GM23338 (cell line): ENCODE measurements around the gene RBL1. TPM values are rescaled to one million over a fixed set of nuclear protein-coding genes. Genes with fewer than 3 reads are reported as not detected.
A peak's percentile ranks its signal among the peaks of the same experiment; 100 is the strongest.

Experiments
- ATAC-seq: fragments of 200-7000 bp; cut with Tn5 transposase; 3 replicates; pipeline ENCODE4 v1.9.1; 2020
- DNase-seq: peaks from one replicate; pipeline ENCODE4 v3.0.0-alpha.2; 2015; ENCODE audit warnings: low spot score
- H2AFZ ChIP-seq: fragments of 200-600 bp; sonication (generic); 2 replicates; pipeline ENCODE4 v1.8.0; 2016; ENCODE audit warnings: antibody characterized with exemption, mild to moderate bottlenecking, moderate library complexity
- H3F3A ChIP-seq: fragments of 200-600 bp; sonication (generic); replicated peaks from 2 replicates; pipeline ENCODE4 v1.8.0; 2017; ENCODE audit warnings: antibody characterized with exemption, mixed run types, low read depth
- H3K27ac ChIP-seq: fragments of 200-600 bp; sonication (generic); 2 replicates; pipeline ENCODE4 v1.6.1; 2016; ENCODE audit warnings: low read depth
- H3K27me3 ChIP-seq: fragments of 200-600 bp; sonication (generic); 2 replicates; pipeline ENCODE4 v1.8.0; 2016; ENCODE audit warnings: mild to moderate bottlenecking, mixed run types, moderate library complexity; ENCODE audit not compliant: insufficient read depth
- H3K36me3 ChIP-seq: fragments of 200-600 bp; sonication (generic); 2 replicates; pipeline ENCODE4 v1.8.0; 2016; ENCODE audit warnings: mild to moderate bottlenecking; ENCODE audit not compliant: insufficient read depth
- H3K4me1 ChIP-seq: fragments of 200-600 bp; sonication (generic); 2 replicates; pipeline ENCODE4 v1.8.0; 2016; ENCODE audit warnings: mild to moderate bottlenecking, moderate library complexity; ENCODE audit not compliant: insufficient read depth
- H3K4me2 ChIP-seq: fragments of 200-600 bp; sonication (generic); 2 replicates; pipeline ENCODE4 v1.7.1; 2017; ENCODE audit warnings: mixed run types
- H3K4me3 ChIP-seq: fragments of 200-600 bp; sonication (generic); 2 replicates; pipeline ENCODE4 v1.6.1; 2016; ENCODE audit warnings: mixed run types
- H3K79me2 ChIP-seq: fragments of 200-600 bp; sonication (generic); replicated peaks from 2 replicates; pipeline ENCODE4 v1.8.0; 2017; ENCODE audit warnings: mild to moderate bottlenecking; ENCODE audit not compliant: insufficient read depth
- H3K9me2 ChIP-seq: fragments of 200-600 bp; sonication (generic); 2 replicates; pipeline ENCODE4 v1.8.0; 2017; ENCODE audit not compliant: insufficient read depth
- H4K20me1 ChIP-seq: fragments of 200-600 bp; sonication (generic); replicated peaks from 2 replicates; pipeline ENCODE4 v1.8.0; 2017; ENCODE audit warnings: mild to moderate bottlenecking; ENCODE audit not compliant: insufficient read depth
- H3K27ac Mint-ChIP-seq: 2 replicates; pipeline ENCODE4 v1.8.0; 2020; ENCODE audit warnings: inconsistent platforms, mild to moderate bottlenecking, moderate library complexity, mixed read lengths
- H3K27me3 Mint-ChIP-seq: 3 replicates; pipeline ENCODE4 v1.8.0; 2022; ENCODE audit warnings: low read depth, mild to moderate bottlenecking, moderate library complexity, mixed read lengths, inconsistent platforms; ENCODE audit not compliant: insufficient read depth, poor library complexity
- H3K36me3 Mint-ChIP-seq: 3 replicates; pipeline ENCODE4 v1.8.0; 2021; ENCODE audit warnings: low read depth, mild to moderate bottlenecking, inconsistent platforms, moderate library complexity, mixed read lengths
- H3K4me1 Mint-ChIP-seq: 3 replicates; pipeline ENCODE4 v1.8.0; 2020; ENCODE audit warnings: mild to moderate bottlenecking, inconsistent platforms, mixed read lengths
- H3K4me3 Mint-ChIP-seq: 3 replicates; pipeline ENCODE4 v1.8.0; 2021; ENCODE audit warnings: moderate library complexity, mild to moderate bottlenecking, inconsistent platforms, mixed read lengths
- H3K9me3 Mint-ChIP-seq: 3 replicates; pipeline ENCODE4 v1.8.0; 2020; ENCODE audit warnings: moderate library complexity, mild to moderate bottlenecking, inconsistent platforms, mixed read lengths
- CREB1 ChIP-seq: fragments of 250-450 bp; sonication (Bioruptor Pico); IDR thresholded peaks from 2 replicates; pipeline ENCODE4 v1.5.0; 2020; ENCODE audit warnings: low read depth, mild to moderate bottlenecking, moderate library complexity
- EZH2 ChIP-seq: fragments of 200-600 bp; sonication (generic); IDR thresholded peaks from one replicate; pipeline ENCODE4 v1.8.0; 2017; ENCODE audit warnings: antibody characterized with exemption, mild to moderate bottlenecking, low read depth; ENCODE audit not compliant: unreplicated experiment
- EZH2phosphoT487 ChIP-seq: fragments of 200-600 bp; sonication (generic); IDR thresholded peaks from one replicate; pipeline ENCODE4 v1.8.1; 2018; ENCODE audit warnings: antibody characterized with exemption; ENCODE audit not compliant: unreplicated experiment
- NANOG ChIP-seq: IDR thresholded peaks from 2 replicates; pipeline ENCODE4 v1.6.1; 2016; ENCODE audit warnings: antibody characterized with exemption, borderline replicate concordance
- POLR2AphosphoS5 ChIP-seq: IDR thresholded peaks from 2 replicates; pipeline ENCODE4 v1.6.1; 2016; ENCODE audit warnings: antibody characterized with exemption, low read depth
- STAT1 ChIP-seq: IDR thresholded peaks from one replicate; pipeline ENCODE4 v1.6.1; 2016; ENCODE audit warnings: antibody characterized with exemption; ENCODE audit not compliant: unreplicated experiment
- ZNF114 ChIP-seq: fragments of 250-450 bp; sonication (Bioruptor Pico); IDR thresholded peaks from 2 replicates; pipeline ENCODE4 v1.5.0; 2020; ENCODE audit warnings: mild to moderate bottlenecking, moderate library complexity
- ZNF331 ChIP-seq: fragments of 250-450 bp; sonication (Bioruptor Pico); IDR thresholded peaks from 2 replicates; pipeline ENCODE4 v1.5.0; 2020; ENCODE audit warnings: low read depth, mild to moderate bottlenecking, moderate library complexity
- long read RNA-seq: library from polyadenylated mRNA; unstranded; transcript quantifications from one replicate; pipeline ENCODE4 v2.0.0, GENCODE V29; 2020; ENCODE audit not compliant: unreplicated experiment
- polyA plus RNA-seq: library from polyadenylated mRNA; unstranded; fragments of >200 nt; fragmentation: Nextera tagmentation; extraction: Ambion mirVana; gene quantifications from 2 replicates; pipeline ENCODE4 v1.2.1, GENCODE V29; 2016
- total RNA-seq: library from RNA; depleted of rRNA; stranded (reverse); fragments of >200 nt; shearing (Covaris generic); gene quantifications from 2 replicates; pipeline ENCODE4 v1.2.3, GENCODE V29; 2014; rRNA removed
- TF ChIP-seq, protein P1 (sequence below): IDR thresholded peaks from 2 replicates; pipeline ENCODE4 v1.6.1; 2016; ENCODE audit warnings: antibody characterized with exemption
- TF ChIP-seq, protein P2 (sequence below), 2 experiments: fragments of 200-600 bp in 1 of 2; sonication (generic) in 1 of 2; conservative IDR thresholded peaks; 2 replicates each; pipeline versions ENCODE4 v1.5.1 to v1.6.1; 2016 to 2017; ENCODE audit warnings: antibody characterized with exemption in 2 of 2, low read depth in 2 of 2, mild to moderate bottlenecking in 2 of 2, moderate library complexity in 1 of 2
- TF ChIP-seq, protein P3 (sequence below): fragments of 250-450 bp; sonication (Bioruptor Pico); IDR thresholded peaks from 2 replicates; pipeline ENCODE4 v1.5.0; 2020; ENCODE audit warnings: mild to moderate bottlenecking, moderate library complexity

The RBL1 gene, protein sequence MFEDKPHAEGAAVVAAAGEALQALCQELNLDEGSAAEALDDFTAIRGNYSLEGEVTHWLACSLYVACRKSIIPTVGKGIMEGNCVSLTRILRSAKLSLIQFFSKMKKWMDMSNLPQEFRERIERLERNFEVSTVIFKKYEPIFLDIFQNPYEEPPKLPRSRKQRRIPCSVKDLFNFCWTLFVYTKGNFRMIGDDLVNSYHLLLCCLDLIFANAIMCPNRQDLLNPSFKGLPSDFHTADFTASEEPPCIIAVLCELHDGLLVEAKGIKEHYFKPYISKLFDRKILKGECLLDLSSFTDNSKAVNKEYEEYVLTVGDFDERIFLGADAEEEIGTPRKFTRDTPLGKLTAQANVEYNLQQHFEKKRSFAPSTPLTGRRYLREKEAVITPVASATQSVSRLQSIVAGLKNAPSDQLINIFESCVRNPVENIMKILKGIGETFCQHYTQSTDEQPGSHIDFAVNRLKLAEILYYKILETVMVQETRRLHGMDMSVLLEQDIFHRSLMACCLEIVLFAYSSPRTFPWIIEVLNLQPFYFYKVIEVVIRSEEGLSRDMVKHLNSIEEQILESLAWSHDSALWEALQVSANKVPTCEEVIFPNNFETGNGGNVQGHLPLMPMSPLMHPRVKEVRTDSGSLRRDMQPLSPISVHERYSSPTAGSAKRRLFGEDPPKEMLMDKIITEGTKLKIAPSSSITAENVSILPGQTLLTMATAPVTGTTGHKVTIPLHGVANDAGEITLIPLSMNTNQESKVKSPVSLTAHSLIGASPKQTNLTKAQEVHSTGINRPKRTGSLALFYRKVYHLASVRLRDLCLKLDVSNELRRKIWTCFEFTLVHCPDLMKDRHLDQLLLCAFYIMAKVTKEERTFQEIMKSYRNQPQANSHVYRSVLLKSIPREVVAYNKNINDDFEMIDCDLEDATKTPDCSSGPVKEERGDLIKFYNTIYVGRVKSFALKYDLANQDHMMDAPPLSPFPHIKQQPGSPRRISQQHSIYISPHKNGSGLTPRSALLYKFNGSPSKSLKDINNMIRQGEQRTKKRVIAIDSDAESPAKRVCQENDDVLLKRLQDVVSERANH
- total RNA-seq (8.5 and 12.6 TPM in 2 replicates), polyA plus RNA-seq (4.6 and 6.4 TPM in 2 replicates)
- long read RNA-seq, partial matches to known transcripts: 1 of 2 reads
- long read RNA-seq, other reads (novel, unspliced or antisense): 1 of 2 reads

DNA sequence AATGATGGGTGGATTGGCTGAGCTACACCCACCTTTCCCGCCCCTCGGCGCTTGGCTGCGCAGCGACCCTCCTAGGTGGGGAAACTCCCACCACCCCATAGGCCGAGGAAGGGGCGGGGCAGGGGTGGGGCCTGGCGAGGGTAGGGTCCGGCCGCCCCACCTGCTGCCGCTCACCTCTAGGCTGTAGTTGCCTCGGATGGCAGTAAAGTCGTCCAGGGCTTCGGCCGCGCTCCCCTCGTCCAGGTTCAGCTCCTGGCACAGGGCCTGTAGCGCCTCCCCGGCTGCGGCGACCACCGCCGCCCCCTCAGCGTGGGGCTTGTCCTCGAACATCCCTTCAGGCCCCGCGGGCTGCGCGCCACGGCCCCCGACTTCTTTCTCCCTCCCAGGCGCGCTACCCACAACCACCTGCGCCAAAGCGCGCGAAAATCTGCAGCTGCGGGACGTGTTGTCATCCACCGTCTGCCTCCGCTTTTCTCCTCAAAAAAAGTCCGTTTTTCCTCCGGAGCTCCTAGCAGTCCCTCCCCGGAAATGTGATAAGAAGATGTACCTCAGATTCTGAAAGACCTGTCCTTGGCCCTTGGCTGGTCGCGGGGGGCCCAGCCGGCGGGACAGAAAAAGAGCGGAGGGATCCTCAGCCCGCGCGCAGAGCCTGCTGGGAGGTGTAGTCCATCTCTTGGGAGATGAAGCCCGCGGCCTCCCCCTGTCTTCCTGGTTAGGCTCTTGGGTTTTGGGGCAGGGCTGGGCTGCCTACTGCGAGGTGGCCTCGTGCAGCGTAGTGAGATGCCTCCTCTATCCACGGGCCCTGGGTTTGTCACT lies at the start of gene RBL1:
RBL1 (minus strand) TSS at position 399 of the 816 bp plus-strand sequence; CDS start at position 330, 69 bp downstream.
- DNase-seq: peak; percentile 95
- H3K9me3 Mint-ChIP-seq: no peaks in the 10 kb centered on the region; the same call in 2 of the 3 replicates
- TF ChIP-seq ZNF114 (peak; percentile 92), NANOG (no peak), POLR2AphosphoS5 (peak; percentile 88), CREB1 (CRISPR knock-in tag) (peak; percentile 83), STAT1 (no peak), EZH2 (no peak), ZNF331 (CRISPR knock-in tag) (no peak), EZH2phosphoT487 (no peak)
- TF ChIP-seq, protein P1, sequence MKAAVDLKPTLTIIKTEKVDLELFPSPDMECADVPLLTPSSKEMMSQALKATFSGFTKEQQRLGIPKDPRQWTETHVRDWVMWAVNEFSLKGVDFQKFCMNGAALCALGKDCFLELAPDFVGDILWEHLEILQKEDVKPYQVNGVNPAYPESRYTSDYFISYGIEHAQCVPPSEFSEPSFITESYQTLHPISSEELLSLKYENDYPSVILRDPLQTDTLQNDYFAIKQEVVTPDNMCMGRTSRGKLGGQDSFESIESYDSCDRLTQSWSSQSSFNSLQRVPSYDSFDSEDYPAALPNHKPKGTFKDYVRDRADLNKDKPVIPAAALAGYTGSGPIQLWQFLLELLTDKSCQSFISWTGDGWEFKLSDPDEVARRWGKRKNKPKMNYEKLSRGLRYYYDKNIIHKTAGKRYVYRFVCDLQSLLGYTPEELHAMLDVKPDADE: peak; percentile 78
- TF ChIP-seq, protein P2, sequence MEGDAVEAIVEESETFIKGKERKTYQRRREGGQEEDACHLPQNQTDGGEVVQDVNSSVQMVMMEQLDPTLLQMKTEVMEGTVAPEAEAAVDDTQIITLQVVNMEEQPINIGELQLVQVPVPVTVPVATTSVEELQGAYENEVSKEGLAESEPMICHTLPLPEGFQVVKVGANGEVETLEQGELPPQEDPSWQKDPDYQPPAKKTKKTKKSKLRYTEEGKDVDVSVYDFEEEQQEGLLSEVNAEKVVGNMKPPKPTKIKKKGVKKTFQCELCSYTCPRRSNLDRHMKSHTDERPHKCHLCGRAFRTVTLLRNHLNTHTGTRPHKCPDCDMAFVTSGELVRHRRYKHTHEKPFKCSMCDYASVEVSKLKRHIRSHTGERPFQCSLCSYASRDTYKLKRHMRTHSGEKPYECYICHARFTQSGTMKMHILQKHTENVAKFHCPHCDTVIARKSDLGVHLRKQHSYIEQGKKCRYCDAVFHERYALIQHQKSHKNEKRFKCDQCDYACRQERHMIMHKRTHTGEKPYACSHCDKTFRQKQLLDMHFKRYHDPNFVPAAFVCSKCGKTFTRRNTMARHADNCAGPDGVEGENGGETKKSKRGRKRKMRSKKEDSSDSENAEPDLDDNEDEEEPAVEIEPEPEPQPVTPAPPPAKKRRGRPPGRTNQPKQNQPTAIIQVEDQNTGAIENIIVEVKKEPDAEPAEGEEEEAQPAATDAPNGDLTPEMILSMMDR (conservative IDR thresholded peaks at IDR 0.05; ENCODE audit: low read depth in 2 of 2): peak in 1 of 2 experiments; percentile 20; a peak in 2 of 4 replicates
- TF ChIP-seq, protein P3, sequence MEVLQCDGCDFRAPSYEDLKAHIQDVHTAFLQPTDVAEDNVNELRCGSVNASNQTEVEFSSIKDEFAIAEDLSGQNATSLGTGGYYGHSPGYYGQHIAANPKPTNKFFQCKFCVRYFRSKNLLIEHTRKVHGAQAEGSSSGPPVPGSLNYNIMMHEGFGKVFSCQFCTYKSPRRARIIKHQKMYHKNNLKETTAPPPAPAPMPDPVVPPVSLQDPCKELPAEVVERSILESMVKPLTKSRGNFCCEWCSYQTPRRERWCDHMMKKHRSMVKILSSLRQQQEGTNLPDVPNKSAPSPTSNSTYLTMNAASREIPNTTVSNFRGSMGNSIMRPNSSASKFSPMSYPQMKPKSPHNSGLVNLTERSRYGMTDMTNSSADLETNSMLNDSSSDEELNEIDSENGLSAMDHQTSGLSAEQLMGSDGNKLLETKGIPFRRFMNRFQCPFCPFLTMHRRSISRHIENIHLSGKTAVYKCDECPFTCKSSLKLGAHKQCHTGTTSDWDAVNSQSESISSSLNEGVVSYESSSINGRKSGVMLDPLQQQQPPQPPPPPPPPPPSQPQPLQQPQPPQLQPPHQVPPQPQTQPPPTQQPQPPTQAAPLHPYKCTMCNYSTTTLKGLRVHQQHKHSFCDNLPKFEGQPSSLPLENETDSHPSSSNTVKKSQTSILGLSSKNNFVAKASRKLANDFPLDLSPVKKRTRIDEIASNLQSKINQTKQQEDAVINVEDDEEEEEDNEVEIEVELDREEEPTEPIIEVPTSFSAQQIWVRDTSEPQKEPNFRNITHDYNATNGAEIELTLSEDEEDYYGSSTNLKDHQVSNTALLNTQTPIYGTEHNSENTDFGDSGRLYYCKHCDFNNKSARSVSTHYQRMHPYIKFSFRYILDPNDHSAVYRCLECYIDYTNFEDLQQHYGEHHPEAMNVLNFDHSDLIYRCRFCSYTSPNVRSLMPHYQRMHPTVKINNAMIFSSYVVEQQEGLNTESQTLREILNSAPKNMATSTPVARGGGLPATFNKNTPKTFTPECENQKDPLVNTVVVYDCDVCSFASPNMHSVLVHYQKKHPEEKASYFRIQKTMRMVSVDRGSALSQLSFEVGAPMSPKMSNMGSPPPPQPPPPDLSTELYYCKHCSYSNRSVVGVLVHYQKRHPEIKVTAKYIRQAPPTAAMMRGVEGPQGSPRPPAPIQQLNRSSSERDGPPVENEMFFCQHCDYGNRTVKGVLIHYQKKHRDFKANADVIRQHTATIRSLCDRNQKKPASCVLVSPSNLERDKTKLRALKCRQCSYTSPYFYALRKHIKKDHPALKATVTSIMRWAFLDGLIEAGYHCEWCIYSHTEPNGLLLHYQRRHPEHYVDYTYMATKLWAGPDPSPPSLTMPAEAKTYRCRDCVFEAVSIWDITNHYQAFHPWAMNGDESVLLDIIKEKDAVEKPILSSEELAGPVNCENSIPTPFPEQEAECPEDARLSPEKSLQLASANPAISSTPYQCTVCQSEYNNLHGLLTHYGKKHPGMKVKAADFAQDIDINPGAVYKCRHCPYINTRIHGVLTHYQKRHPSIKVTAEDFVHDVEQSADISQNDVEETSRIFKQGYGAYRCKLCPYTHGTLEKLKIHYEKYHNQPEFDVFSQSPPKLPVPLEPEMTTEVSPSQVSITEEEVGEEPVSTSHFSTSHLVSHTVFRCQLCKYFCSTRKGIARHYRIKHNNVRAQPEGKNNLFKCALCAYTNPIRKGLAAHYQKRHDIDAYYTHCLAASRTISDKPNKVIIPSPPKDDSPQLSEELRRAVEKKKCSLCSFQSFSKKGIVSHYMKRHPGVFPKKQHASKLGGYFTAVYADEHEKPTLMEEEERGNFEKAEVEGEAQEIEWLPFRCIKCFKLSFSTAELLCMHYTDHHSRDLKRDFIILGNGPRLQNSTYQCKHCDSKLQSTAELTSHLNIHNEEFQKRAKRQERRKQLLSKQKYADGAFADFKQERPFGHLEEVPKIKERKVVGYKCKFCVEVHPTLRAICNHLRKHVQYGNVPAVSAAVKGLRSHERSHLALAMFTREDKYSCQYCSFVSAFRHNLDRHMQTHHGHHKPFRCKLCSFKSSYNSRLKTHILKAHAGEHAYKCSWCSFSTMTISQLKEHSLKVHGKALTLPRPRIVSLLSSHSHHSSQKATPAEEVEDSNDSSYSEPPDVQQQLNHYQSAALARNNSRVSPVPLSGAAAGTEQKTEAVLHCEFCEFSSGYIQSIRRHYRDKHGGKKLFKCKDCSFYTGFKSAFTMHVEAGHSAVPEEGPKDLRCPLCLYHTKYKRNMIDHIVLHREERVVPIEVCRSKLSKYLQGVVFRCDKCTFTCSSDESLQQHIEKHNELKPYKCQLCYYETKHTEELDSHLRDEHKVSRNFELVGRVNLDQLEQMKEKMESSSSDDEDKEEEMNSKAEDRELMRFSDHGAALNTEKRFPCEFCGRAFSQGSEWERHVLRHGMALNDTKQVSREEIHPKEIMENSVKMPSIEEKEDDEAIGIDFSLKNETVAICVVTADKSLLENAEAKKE (CRISPR knock-in tag): no peak

More for the DNA sequence above, at the start of gene RBL1:
- Histone ChIP-seq H3K79me2 (peaks cover 22% of the 10 kb centered on the region), H3K4me3 (peak within 1 kb of the TSS; percentile 68), H3K27ac (peak within 1 kb of the TSS; percentile 99), H3K27me3 (no peaks in the 10 kb centered on the region), H2AFZ (peak within 1 kb of the TSS; percentile 87), H3K9me2 (no peaks in the 10 kb centered on the region), H4K20me1 (peaks cover 6% of the 10 kb centered on the region; the same call in 1 of the 2 replicates), H3F3A (no peaks in the 10 kb centered on the region), H3K36me3 (no peaks in the 10 kb centered on the region), H3K4me1 (peaks cover 20% of the 10 kb centered on the region), H3K4me2 (peak within 1 kb of the TSS; percentile 78)
- Mint-ChIP-seq H3K4me1 (peaks cover 25% of the 10 kb centered on the region), H3K27ac (peak within 1 kb of the TSS; percentile 100), H3K36me3 (peaks cover 19% of the 10 kb centered on the region), H3K4me3 (peak within 1 kb of the TSS; percentile 90), H3K27me3 (peaks cover 12% of the 10 kb centered on the region)
- ATAC-seq: peak; percentile 95
